ENCODE measurements around the gene RABL3. TPM values are rescaled to one million over a fixed set of nuclear protein-coding genes. Genes with fewer than 3 reads are reported as not detected.

Gene RABL3
- total RNA-seq, 6 donors from 2014 or later = 4.9 to 20.1 (median 14.2) TPM

GRCh38 chr3:120682095-120682681 is 60.1 kb downstream of the RABL3 start, which contains the start of gene HGD:
HGD (minus strand) TSS chr3:120682239; CDS start chr3:120682111, 128 bp downstream.
- Histone ChIP-seq H3K4me3 (no peak within 1 kb of the TSS), H3K9me3 (no peaks in the 10 kb centered on the region), H3K4me1 (peaks cover 9 to 18% (median 14%) of the 10 kb centered on the region in 4 donors), H3K36me3 (peaks cover 0 to 4% (median 0%) of the 10 kb centered on the region in 4 donors), H3K27me3 (no peaks in the 10 kb centered on the region), H3K27ac (peak within 1 kb of the TSS in 2 of 4 donors; percentile 20 to 50)
- ATAC-seq (ENCODE audit: low FRiP score in 2 of 2) (peak; percentile 28 to 77), DNase-seq (peak in 1 of 2 donors; percentile 49)
- WGBS, 2 donors = 61 to 71% methylated on average over 5 of the region's 5 CpGs
- TF ChIP-seq EP300 (IDR thresholded peaks at IDR 0.05) (no peak), POLR2A (IDR thresholded peaks at IDR 0.05) (no peak), CTCF (IDR thresholded peaks at IDR 0.05) (no peak), POLR2AphosphoS5 (IDR thresholded peaks at IDR 0.05) (no peak)

DNA sequence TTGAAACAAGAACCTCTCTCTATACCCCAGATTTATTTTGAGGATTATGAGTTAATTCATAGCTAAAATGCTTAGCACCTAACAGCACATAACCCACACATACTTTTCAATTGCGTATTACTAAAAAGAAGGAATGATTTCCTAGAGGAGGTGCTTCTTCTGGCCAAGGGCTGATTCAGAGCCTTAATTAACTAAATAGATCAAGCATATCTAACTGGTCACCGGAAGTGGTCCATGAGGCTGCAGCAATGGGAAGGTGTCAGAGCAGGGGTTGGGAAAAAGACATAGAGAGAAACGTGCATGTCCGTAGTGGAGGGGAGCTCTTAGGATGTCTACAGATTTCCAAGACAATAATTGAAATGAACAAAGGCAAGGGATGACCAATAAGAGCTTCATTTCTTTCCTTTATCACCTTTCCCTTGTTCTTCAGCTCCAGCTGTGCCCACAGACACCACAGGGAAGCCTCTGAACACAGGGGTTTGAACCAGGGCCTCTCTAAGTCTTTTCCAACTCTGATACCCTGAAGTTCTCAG is 60.7 kb downstream of the RABL3 start:
- Histone ChIP-seq H3K4me3 (no peak overlapping the region), H3K4me1 (peaks cover 9 to 18% (median 14%) of the 10 kb centered on the region in 4 donors), H3K27me3 (no peaks in the 10 kb centered on the region), H3K36me3 (peaks cover 0 to 3% (median 0%) of the 10 kb centered on the region in 4 donors), H3K27ac (peak overlapping the region in 2 of 4 donors; percentile 20 to 50), H3K9me3 (no peaks in the 10 kb centered on the region)
- DNase-seq = no peak
- 96% methylated on average over 4 of the region's 4 CpGs for WGBS, 2 donors
- TF ChIP-seq POLR2A (IDR thresholded peaks at IDR 0.05) = no peak
- no peak for TF ChIP-seq EP300 (IDR thresholded peaks at IDR 0.05)
- TF ChIP-seq POLR2AphosphoS5 (IDR thresholded peaks at IDR 0.05) = no peak
- TF ChIP-seq CTCF (IDR thresholded peaks at IDR 0.05) = no peak
- no peak for ATAC-seq (ENCODE audit: low FRiP score in 2 of 2)

DNA sequence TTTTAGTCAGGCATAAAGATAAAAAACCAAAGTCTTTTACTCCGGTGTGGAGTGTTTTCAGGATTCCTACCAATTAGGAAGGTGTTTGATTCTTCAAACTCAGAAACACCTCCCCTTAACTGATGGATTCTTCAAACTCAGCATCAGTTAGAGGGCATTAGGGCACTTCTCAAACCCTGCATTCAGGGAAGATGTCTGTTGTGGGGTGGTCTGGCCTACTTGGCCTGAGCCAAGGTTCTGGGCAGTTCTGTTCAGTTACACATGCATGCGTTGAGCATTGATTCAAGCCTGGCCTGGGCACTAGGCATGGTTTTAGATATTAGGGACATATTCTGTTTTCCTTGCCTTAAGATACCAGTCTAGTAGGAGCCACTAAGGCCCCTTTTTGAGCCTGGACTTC is 61.3 kb downstream of the RABL3 start:
- Histone ChIP-seq H3K4me1 (peaks cover 9 to 18% (median 14%) of the 10 kb centered on the region in 4 donors), H3K36me3 (no peaks in the 10 kb centered on the region), H3K9me3 (no peaks in the 10 kb centered on the region), H3K27me3 (no peaks in the 10 kb centered on the region), H3K4me3 (no peak overlapping the region), H3K27ac (no peak overlapping the region)
- WGBS, 2 donors = 73 to 97% methylated on average over 2 of the region's 2 CpGs
- ATAC-seq (ENCODE audit: low FRiP score in 2 of 2) (no peak), DNase-seq (no peak)
- TF ChIP-seq EP300 (IDR thresholded peaks at IDR 0.05) = no peak
- TF ChIP-seq POLR2AphosphoS5 (IDR thresholded peaks at IDR 0.05) = no peak
- no peak for TF ChIP-seq CTCF (IDR thresholded peaks at IDR 0.05)
- TF ChIP-seq POLR2A (IDR thresholded peaks at IDR 0.05) = no peak

DNA sequence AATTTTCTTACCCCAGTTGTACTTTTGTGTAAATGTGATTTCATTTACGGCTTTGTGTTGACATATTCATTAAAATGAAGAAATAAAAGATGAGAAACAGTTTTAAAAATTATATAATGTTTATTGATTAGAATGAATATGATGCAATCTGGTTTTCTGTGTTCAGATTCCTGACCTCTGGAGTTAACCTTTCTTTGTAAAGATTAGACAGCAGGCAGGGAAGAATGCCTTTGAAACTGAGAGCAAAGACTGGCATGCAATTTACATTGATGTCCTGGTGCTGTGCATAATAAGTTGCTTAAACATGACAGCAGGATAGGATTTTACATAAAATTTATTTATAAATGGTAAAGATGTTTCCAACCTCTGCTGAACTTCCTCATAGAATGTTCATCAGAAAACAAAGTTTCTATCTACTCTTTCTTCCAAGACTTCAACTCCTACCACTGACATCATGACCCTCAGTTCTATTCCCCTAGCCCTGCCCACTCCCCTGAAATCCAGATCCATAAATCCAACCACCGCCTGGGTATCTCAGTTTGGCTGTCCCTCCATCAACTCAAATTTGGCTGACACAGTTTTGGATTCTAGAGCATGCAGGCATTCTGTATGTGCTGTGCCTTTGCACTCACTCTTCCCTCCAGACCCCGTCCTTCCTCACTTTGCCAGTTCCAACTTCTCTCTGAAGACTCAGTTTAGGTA is 62.0 kb downstream of the RABL3 start:
- Histone ChIP-seq H3K4me3 (no peak overlapping the region), H3K4me1 (peaks cover 9 to 18% (median 14%) of the 10 kb centered on the region in 4 donors), H3K36me3 (no peaks in the 10 kb centered on the region), H3K9me3 (no peaks in the 10 kb centered on the region), H3K27ac (no peak overlapping the region), H3K27me3 (no peaks in the 10 kb centered on the region)
- ATAC-seq (ENCODE audit: low FRiP score in 2 of 2) (no peak), DNase-seq (no peak)
- 95 to 97% methylated on average over 3 of the region's 3 CpGs for WGBS, 2 donors
- TF ChIP-seq CTCF (IDR thresholded peaks at IDR 0.05) (no peak), EP300 (IDR thresholded peaks at IDR 0.05) (no peak), POLR2A (IDR thresholded peaks at IDR 0.05) (no peak), POLR2AphosphoS5 (IDR thresholded peaks at IDR 0.05) (no peak)

All from upper lobe of left lung (tissue), 6 donors.